Liver (tissue), 9 donors: ENCODE measurements around the gene MAP3K4. TPM values are rescaled to one million over a fixed set of nuclear protein-coding genes. Genes with fewer than 3 reads are reported as not detected.

ENCODE experiments used
- DNase-seq: peaks from one replicate; pipeline ENCODE4 v3.0.0-alpha.2; 2017; ENCODE audit warnings: low spot score
- H3K27ac ChIP-seq, 2 donors: one replicate each; pipeline ENCODE4 v1.7.0; 2013; ENCODE audit warnings: inconsistent platforms in 2 of 2, low read length in 2 of 2, control low read depth in 1 of 2, low read depth in 1 of 2, mild to moderate bottlenecking in 1 of 2
- H3K27me3 ChIP-seq, 4 donors: one replicate each; pipeline versions ENCODE4 v1.6.1 to v1.7.0; 2013; ENCODE audit warnings: low read length in 3 of 4, inconsistent platforms in 1 of 4, mild to moderate bottlenecking in 1 of 4, moderate library complexity in 1 of 4; ENCODE audit not compliant: control insufficient read depth in 4 of 4, insufficient read depth in 4 of 4
- H3K36me3 ChIP-seq, 4 donors: one replicate each; pipeline versions ENCODE4 v1.6.1 to v1.7.0; 2013; ENCODE audit warnings: low read length in 3 of 4, mild to moderate bottlenecking in 3 of 4, low read depth in 1 of 4, moderate library complexity in 1 of 4; ENCODE audit not compliant: control insufficient read depth in 4 of 4, insufficient read depth in 3 of 4
- H3K4me1 ChIP-seq, 4 donors: one replicate each; pipeline versions ENCODE4 v1.6.1 to v1.7.0; 2013; ENCODE audit warnings: low read length in 3 of 4, mild to moderate bottlenecking in 3 of 4, moderate library complexity in 1 of 4; ENCODE audit not compliant: control insufficient read depth in 4 of 4, insufficient read depth in 4 of 4
- H3K4me3 ChIP-seq, 3 donors: one replicate each; pipeline versions ENCODE4 v1.6.1 to v1.7.0; 2013; ENCODE audit warnings: low read length in 3 of 3, control low read depth in 1 of 3, low read depth in 1 of 3, mild to moderate bottlenecking in 1 of 3
- H3K9ac ChIP-seq, 2 donors: one replicate each; pipeline ENCODE4 v1.7.0; 2013; ENCODE audit warnings: low read length in 2 of 2, mild to moderate bottlenecking in 2 of 2, moderate library complexity in 2 of 2, control low read depth in 1 of 2, low read depth in 1 of 2
- H3K9me3 ChIP-seq, 4 donors: one replicate each; pipeline versions ENCODE4 v1.6.1 to v1.7.0; 2013; ENCODE audit warnings: low read length in 3 of 4; ENCODE audit not compliant: control insufficient read depth in 4 of 4
- ATF3 ChIP-seq: IDR thresholded peaks from 2 replicates; pipeline ENCODE4 v1.6.1; 2016; ENCODE audit warnings: antibody characterized with exemption
- CTCF ChIP-seq: fragments of 150-350 bp; IDR thresholded peaks from 2 replicates; pipeline ENCODE4 v1.5.1; 2017; ENCODE audit warnings: improper control_type of control experiment, low read depth, low read length; ENCODE audit not compliant: missing input control
- EGR1 ChIP-seq, 2 donors: IDR thresholded peaks; 2 replicates each; pipeline ENCODE4 v1.6.1; 2016 to 2018; ENCODE audit warnings: antibody characterized with exemption in 2 of 2, low read depth in 2 of 2
- FOXA1 ChIP-seq: IDR thresholded peaks from 2 replicates; pipeline ENCODE4 v1.6.1; 2016; ENCODE audit warnings: antibody characterized with exemption
- FOXA2 ChIP-seq: IDR thresholded peaks from 2 replicates; pipeline ENCODE4 v1.6.1; 2016; ENCODE audit warnings: antibody characterized with exemption
- GABPA ChIP-seq, 2 donors: IDR thresholded peaks in 1 of 2; conservative IDR thresholded peaks in 1 of 2; 2 replicates each; pipeline ENCODE4 v1.6.1; 2016; ENCODE audit warnings: antibody characterized with exemption in 2 of 2, mild to moderate bottlenecking in 1 of 2, moderate library complexity in 1 of 2
- HNF4A ChIP-seq, 2 donors: conservative IDR thresholded peaks; 2 replicates each; pipeline ENCODE4 v1.6.1; 2016; ENCODE audit warnings: antibody characterized with exemption in 2 of 2, mild to moderate bottlenecking in 2 of 2
- HNF4G ChIP-seq: IDR thresholded peaks from 2 replicates; pipeline ENCODE4 v1.6.1; 2016; ENCODE audit warnings: antibody characterized with exemption
- JUND ChIP-seq, 2 donors: IDR thresholded peaks; 2 replicates each; pipeline ENCODE4 v1.6.1; 2016; ENCODE audit warnings: antibody characterized with exemption in 2 of 2
- MAX ChIP-seq: IDR thresholded peaks from 2 replicates; pipeline ENCODE4 v1.6.1; 2016; ENCODE audit warnings: antibody characterized with exemption
- NR2F2 ChIP-seq: IDR thresholded peaks from 2 replicates; pipeline ENCODE4 v1.6.1; 2016; ENCODE audit warnings: antibody characterized with exemption
- RAD21 ChIP-seq, 2 donors: IDR thresholded peaks; 2 replicates each; pipeline ENCODE4 v1.6.1; 2016; ENCODE audit warnings: antibody characterized with exemption in 2 of 2, mild to moderate bottlenecking in 2 of 2
- REST ChIP-seq: IDR thresholded peaks from 2 replicates; pipeline ENCODE4 v1.6.1; 2016; ENCODE audit warnings: antibody characterized with exemption, mild to moderate bottlenecking
- RXRA ChIP-seq, 2 donors: IDR thresholded peaks; 2 replicates each; pipeline ENCODE4 v1.6.1; 2017 to 2018; ENCODE audit warnings: antibody characterized with exemption in 2 of 2, mild to moderate bottlenecking in 1 of 2
- SP1 ChIP-seq: IDR thresholded peaks from 2 replicates; pipeline ENCODE4 v1.6.1; 2018; ENCODE audit warnings: antibody characterized with exemption, mild to moderate bottlenecking
- TAF1 ChIP-seq: conservative IDR thresholded peaks from 2 replicates; pipeline ENCODE4 v1.6.1; 2016; ENCODE audit warnings: antibody characterized with exemption, mild to moderate bottlenecking
- YY1 ChIP-seq: IDR thresholded peaks from 2 replicates; pipeline ENCODE4 v1.6.1; 2016; ENCODE audit warnings: antibody characterized with exemption, mild to moderate bottlenecking
- ZBTB33 ChIP-seq: IDR thresholded peaks from 2 replicates; pipeline ENCODE4 v1.6.1; 2016; ENCODE audit warnings: antibody characterized with exemption
- WGBS: extraction: QIAGEN DNeasy Blood & Tissue Kit; methylation state at CpG from one replicate; pipeline ENCODE4 v1.1.7; 2013; 5-methylcytosine and 5-hydroxymethylcytosine counted together
- polyA plus RNA-seq, 2 donors: library from polyadenylated mRNA; stranded (reverse) in 1 of 2; unstranded in 1 of 2; fragments of 200-250 nt in 1 of 2; fragments of >200 nt in 1 of 2; fragmentation: Nextera tagmentation in 1 of 2; extraction: Ambion mirVana in 1 of 2; gene quantifications; one replicate each; pipeline versions ENCODE4 v1.2.1 to v1.2.3, GENCODE V29; 2013 to 2015
- total RNA-seq, 2 donors: library from RNA; depleted of rRNA; stranded (reverse); fragments of >200 nt; gene quantifications; one replicate each; pipeline ENCODE4 v1.2.3, GENCODE V29; 2014
- donor health status: healthy.
- donor health status: healthy.
- donor health status: healthy.
- donor health status: healthy.
- donor health status: healthy.

Gene MAP3K4
- total and polyA plus RNA-seq, 4 donors = 4.3 to 20.0 (median 11.7) TPM

GRCh38 chr6:161033667-161034066 lies 42.1 kb downstream of the MAP3K4 start:
- no peak for TF ChIP-seq REST
- no peak for TF ChIP-seq RAD21 (IDR thresholded peaks at IDR 0.05)
- no peak for TF ChIP-seq GABPA (IDR thresholded peaks at IDR 0.05 in 1 of 2, conservative IDR thresholded peaks at IDR 0.05 in 1 of 2)
- no peak for TF ChIP-seq EGR1 (IDR thresholded peaks at IDR 0.05; ENCODE audit: low read depth in 2 of 2)
- no peak for TF ChIP-seq RXRA (IDR thresholded peaks at IDR 0.05)
- TF ChIP-seq HNF4G = no peak
- TF ChIP-seq FOXA1 = no peak
- no peak for TF ChIP-seq YY1
- DNase-seq = no peak
- Histone ChIP-seq H3K9me3 (no peaks in the 10 kb centered on the region), H3K27me3 (no peaks in the 10 kb centered on the region), H3K27ac (no peak overlapping the region), H3K4me1 (no peaks in the 10 kb centered on the region), H3K36me3 (peaks cover 0 to 6% (median 1%) of the 10 kb centered on the region in 4 donors), H3K9ac (no peak overlapping the region), H3K4me3 (no peak overlapping the region)
- 95% methylated on average over 5 of the region's 5 CpGs for WGBS

GRCh38 chr6:161035182-161035980 lies 43.8 kb downstream of the MAP3K4 start:
- TF ChIP-seq CTCF (no peak), NR2F2 (no peak), FOXA2 (no peak), MAX (no peak), TAF1 (no peak), ZBTB33 (no peak), YY1 (no peak), REST (no peak), GABPA (IDR thresholded peaks at IDR 0.05 in 1 of 2, conservative IDR thresholded peaks at IDR 0.05 in 1 of 2) (no peak), FOXA1 (no peak), EGR1 (IDR thresholded peaks at IDR 0.05; ENCODE audit: low read depth in 2 of 2) (no peak), ATF3 (no peak), SP1 (no peak), JUND (IDR thresholded peaks at IDR 0.05) (no peak), HNF4A (conservative IDR thresholded peaks at IDR 0.05) (no peak), RXRA (IDR thresholded peaks at IDR 0.05) (no peak)
- H3K27me3 ChIP-seq = no peaks in the 10 kb centered on the region
- WGBS = 75% methylated on average over 3 of the region's 3 CpGs
- H3K9me3 ChIP-seq = no peaks in the 10 kb centered on the region
- DNase-seq = no peak
- peaks cover 0 to 6% (median 1%) of the 10 kb centered on the region in 4 donors for H3K36me3 ChIP-seq
- H3K4me3 ChIP-seq = no peak overlapping the region
- no peak overlapping the region for H3K27ac ChIP-seq
- H3K4me1 ChIP-seq = no peaks in the 10 kb centered on the region
- H3K9ac ChIP-seq = no peak overlapping the region
